HepG2 (cell line): ENCODE data around the gene ACAP2.
A peak's percentile ranks its signal among the peaks of the same experiment; 100 is the strongest.

Experiments used
- NR2F1 ChIP-seq, 2 experiments: fragments of 450-650 bp in 1 of 2; formaldehyde crosslinking in 1 of 2; IDR thresholded peaks; 2 replicates each; pipeline versions ENCODE4 v1.5.0 to v1.6.1; 2016 to 2020; ENCODE audit warnings: mild to moderate bottlenecking in 1 of 2, missing compliant biosample characterization in 1 of 2, missing genetic modification reagents in 1 of 2, moderate library complexity in 1 of 2
- SMAD1 ChIP-seq: sonication (generic); formaldehyde crosslinking; IDR thresholded peaks from 2 replicates; pipeline ENCODE4 v1.4.0; 2020; ENCODE audit warnings: missing genetic modification reagents, low read depth, mild to moderate bottlenecking, borderline replicate concordance
- SMARCE1 ChIP-seq: fragments of 450-650 bp; IDR thresholded peaks from 2 replicates; pipeline ENCODE4 v1.6.1; 2017; ENCODE audit warnings: borderline replicate concordance
- TSC22D2 ChIP-seq: sonication (generic); formaldehyde crosslinking; IDR thresholded peaks from 2 replicates; pipeline ENCODE4 v1.5.1; 2020; ENCODE audit warnings: missing genetic modification reagents, mild to moderate bottlenecking, borderline replicate concordance
- ZBTB7A ChIP-seq: sonication (generic); formaldehyde crosslinking; IDR thresholded peaks from 2 replicates; pipeline ENCODE4 v1.8.0; 2022; ENCODE audit warnings: mild to moderate bottlenecking, missing genetic modification reagents
- ZNF607 ChIP-seq: sonication (generic); formaldehyde crosslinking; IDR thresholded peaks from 2 replicates; pipeline ENCODE4 v1.5.1; 2020; ENCODE audit warnings: missing genetic modification reagents, mild to moderate bottlenecking, borderline replicate concordance
- ZNF747 ChIP-seq: sonication (generic); formaldehyde crosslinking; IDR thresholded peaks from 2 replicates; pipeline ENCODE4 v1.8.1; 2023; ENCODE audit warnings: missing genetic modification reagents, mild to moderate bottlenecking, borderline replicate concordance
- ZNF773 ChIP-seq: sonication (generic); formaldehyde crosslinking; IDR thresholded peaks from 2 replicates; pipeline ENCODE4 v1.4.0; 2020; ENCODE audit warnings: missing genetic modification reagents, borderline replicate concordance
- TF ChIP-seq, protein P1 (sequence below): sonication (generic); formaldehyde crosslinking; IDR thresholded peaks from 2 replicates; pipeline ENCODE4 v1.5.0; 2020; ENCODE audit warnings: mild to moderate bottlenecking, missing genetic modification reagents, moderate library complexity
- TF ChIP-seq, protein P2 (sequence below): sonication (generic); formaldehyde crosslinking; IDR thresholded peaks from 2 replicates; pipeline ENCODE4 v1.4.0; 2020; ENCODE audit warnings: missing genetic modification reagents
- TF ChIP-seq, protein P3 (sequence below), 2 experiments: sonication (generic) in 1 of 2; formaldehyde crosslinking in 1 of 2; IDR thresholded peaks; 2 replicates each; pipeline versions ENCODE4 v1.5.1 to v1.6.1; 2011 to 2020; ENCODE audit warnings: borderline replicate concordance in 1 of 2, low read depth in 1 of 2, low read length in 1 of 2, mild to moderate bottlenecking in 1 of 2, missing genetic modification reagents in 1 of 2, moderate library complexity in 1 of 2
- TF ChIP-seq, protein P4 (sequence below): sonication (generic); formaldehyde crosslinking; IDR thresholded peaks from 2 replicates; pipeline ENCODE4 v1.9.0; 2021; ENCODE audit warnings: missing genetic modification reagents, borderline replicate concordance
- TF ChIP-seq, protein P5 (sequence below): IDR thresholded peaks from 2 replicates; pipeline ENCODE4 v1.6.1; 2012; ENCODE audit warnings: inconsistent platforms
- TF ChIP-seq, protein P6 (sequence below): sonication (generic); formaldehyde crosslinking; IDR thresholded peaks from 2 replicates; pipeline ENCODE4 v1.5.0; 2020; ENCODE audit warnings: mild to moderate bottlenecking, missing genetic modification reagents

DNA sequence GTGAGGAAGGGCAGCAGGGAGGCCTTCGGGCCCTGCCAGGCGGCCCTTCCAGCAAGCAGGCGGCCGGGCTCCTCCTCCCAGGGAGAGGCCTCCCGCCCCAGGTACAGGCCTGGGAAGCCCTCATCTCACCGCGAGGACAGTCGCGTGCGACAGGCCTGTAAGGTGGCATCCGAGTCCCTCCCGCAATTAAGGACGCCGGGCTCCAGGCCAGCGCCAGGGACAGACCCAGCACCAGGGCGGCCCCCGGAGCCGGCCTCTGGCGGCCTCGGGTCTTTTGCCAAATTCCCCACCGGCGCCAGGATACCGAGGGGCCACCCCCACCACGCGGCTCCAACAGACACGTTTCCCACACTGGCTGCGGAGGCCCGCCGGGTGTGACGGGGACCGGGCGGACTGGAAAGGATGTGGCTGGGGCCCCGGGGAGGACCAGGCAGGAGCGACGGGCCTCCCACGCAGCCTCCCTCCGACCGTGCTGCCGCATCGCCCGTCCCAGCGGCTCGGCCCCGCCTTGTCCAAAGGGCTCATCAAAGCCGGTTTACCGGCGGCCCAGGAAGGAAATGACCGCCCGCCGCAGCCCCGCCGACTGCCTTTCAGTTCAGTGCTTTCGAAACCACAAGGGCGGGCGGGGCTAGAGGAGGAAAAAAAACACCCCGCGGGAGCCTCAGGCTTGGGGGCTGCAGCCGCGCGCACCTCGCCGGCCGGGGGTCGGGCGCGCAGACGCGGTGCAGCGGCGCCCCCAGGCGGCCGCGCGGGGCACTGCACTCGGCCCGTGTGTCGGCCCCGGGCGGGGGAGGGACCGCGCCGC is 183.1 kb downstream of the ACAP2 start:
- TF ChIP-seq, protein P1, sequence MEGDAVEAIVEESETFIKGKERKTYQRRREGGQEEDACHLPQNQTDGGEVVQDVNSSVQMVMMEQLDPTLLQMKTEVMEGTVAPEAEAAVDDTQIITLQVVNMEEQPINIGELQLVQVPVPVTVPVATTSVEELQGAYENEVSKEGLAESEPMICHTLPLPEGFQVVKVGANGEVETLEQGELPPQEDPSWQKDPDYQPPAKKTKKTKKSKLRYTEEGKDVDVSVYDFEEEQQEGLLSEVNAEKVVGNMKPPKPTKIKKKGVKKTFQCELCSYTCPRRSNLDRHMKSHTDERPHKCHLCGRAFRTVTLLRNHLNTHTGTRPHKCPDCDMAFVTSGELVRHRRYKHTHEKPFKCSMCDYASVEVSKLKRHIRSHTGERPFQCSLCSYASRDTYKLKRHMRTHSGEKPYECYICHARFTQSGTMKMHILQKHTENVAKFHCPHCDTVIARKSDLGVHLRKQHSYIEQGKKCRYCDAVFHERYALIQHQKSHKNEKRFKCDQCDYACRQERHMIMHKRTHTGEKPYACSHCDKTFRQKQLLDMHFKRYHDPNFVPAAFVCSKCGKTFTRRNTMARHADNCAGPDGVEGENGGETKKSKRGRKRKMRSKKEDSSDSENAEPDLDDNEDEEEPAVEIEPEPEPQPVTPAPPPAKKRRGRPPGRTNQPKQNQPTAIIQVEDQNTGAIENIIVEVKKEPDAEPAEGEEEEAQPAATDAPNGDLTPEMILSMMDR: peak; percentile 51; the same call in 1 of the 2 replicates
- TF ChIP-seq SMAD1 (CRISPR knock-in tag) (no peak), TSC22D2 (CRISPR knock-in tag) (no peak; the same call in 1 of the 2 replicates), ZNF607 (CRISPR knock-in tag) (peak; percentile 75), ZBTB7A (CRISPR knock-in tag) (peak; percentile 18), NR2F1 (CRISPR knock-in tag; IDR thresholded peaks at IDR 0.05) (no peak), SMARCE1 (no peak), ZNF747 (CRISPR knock-in tag) (peak; percentile 34; the same call in 1 of the 2 replicates), ZNF773 (peak; percentile 94)
- TF ChIP-seq, protein P2, sequence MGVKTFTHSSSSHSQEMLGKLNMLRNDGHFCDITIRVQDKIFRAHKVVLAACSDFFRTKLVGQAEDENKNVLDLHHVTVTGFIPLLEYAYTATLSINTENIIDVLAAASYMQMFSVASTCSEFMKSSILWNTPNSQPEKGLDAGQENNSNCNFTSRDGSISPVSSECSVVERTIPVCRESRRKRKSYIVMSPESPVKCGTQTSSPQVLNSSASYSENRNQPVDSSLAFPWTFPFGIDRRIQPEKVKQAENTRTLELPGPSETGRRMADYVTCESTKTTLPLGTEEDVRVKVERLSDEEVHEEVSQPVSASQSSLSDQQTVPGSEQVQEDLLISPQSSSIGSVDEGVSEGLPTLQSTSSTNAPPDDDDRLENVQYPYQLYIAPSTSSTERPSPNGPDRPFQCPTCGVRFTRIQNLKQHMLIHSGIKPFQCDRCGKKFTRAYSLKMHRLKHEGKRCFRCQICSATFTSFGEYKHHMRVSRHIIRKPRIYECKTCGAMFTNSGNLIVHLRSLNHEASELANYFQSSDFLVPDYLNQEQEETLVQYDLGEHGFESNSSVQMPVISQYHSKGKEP: 0 out of 2 replicates have a peak, but pooled peaks have one; percentile 30
- TF ChIP-seq, protein P3, sequence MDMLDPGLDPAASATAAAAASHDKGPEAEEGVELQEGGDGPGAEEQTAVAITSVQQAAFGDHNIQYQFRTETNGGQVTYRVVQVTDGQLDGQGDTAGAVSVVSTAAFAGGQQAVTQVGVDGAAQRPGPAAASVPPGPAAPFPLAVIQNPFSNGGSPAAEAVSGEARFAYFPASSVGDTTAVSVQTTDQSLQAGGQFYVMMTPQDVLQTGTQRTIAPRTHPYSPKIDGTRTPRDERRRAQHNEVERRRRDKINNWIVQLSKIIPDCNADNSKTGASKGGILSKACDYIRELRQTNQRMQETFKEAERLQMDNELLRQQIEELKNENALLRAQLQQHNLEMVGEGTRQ (IDR thresholded peaks at IDR 0.05; ENCODE audit: low read depth, low read length): no peak
- TF ChIP-seq, protein P3 (CRISPR knock-in tag; IDR thresholded peaks at IDR 0.05; ENCODE audit: borderline replicate concordance): no peak
- TF ChIP-seq, protein P4, sequence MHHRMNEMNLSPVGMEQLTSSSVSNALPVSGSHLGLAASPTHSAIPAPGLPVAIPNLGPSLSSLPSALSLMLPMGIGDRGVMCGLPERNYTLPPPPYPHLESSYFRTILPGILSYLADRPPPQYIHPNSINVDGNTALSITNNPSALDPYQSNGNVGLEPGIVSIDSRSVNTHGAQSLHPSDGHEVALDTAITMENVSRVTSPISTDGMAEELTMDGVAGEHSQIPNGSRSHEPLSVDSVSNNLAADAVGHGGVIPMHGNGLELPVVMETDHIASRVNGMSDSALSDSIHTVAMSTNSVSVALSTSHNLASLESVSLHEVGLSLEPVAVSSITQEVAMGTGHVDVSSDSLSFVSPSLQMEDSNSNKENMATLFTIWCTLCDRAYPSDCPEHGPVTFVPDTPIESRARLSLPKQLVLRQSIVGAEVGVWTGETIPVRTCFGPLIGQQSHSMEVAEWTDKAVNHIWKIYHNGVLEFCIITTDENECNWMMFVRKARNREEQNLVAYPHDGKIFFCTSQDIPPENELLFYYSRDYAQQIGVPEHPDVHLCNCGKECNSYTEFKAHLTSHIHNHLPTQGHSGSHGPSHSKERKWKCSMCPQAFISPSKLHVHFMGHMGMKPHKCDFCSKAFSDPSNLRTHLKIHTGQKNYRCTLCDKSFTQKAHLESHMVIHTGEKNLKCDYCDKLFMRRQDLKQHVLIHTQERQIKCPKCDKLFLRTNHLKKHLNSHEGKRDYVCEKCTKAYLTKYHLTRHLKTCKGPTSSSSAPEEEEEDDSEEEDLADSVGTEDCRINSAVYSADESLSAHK (CRISPR knock-in tag): no peak
- TF ChIP-seq, protein P5, sequence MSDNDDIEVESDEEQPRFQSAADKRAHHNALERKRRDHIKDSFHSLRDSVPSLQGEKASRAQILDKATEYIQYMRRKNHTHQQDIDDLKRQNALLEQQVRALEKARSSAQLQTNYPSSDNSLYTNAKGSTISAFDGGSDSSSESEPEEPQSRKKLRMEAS: peak; percentile 82
- TF ChIP-seq, protein P6, sequence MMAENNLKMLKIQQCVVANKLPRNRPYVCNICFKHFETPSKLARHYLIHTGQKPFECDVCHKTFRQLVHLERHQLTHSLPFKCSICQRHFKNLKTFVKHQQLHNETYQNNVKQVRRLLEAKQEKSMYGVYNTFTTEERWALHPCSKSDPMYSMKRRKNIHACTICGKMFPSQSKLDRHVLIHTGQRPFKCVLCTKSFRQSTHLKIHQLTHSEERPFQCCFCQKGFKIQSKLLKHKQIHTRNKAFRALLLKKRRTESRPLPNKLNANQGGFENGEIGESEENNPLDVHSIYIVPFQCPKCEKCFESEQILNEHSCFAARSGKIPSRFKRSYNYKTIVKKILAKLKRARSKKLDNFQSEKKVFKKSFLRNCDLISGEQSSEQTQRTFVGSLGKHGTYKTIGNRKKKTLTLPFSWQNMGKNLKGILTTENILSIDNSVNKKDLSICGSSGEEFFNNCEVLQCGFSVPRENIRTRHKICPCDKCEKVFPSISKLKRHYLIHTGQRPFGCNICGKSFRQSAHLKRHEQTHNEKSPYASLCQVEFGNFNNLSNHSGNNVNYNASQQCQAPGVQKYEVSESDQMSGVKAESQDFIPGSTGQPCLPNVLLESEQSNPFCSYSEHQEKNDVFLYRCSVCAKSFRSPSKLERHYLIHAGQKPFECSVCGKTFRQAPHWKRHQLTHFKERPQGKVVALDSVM (CRISPR knock-in tag): peak; percentile 99
